NCI-H1694 (cell line): ENCODE measurements around the gene POU5F1.
"Not testable (repeated sequence)": the region's sequence is repeated elsewhere in the genome, so short reads cannot be mapped to it uniquely, and the experiment has no call there.

Experiments
- DNase-seq: peaks from one replicate; lab custom pipeline; 2025; lab: John Stamatoyannopoulos, UW

POU5F1 gene

DNA sequence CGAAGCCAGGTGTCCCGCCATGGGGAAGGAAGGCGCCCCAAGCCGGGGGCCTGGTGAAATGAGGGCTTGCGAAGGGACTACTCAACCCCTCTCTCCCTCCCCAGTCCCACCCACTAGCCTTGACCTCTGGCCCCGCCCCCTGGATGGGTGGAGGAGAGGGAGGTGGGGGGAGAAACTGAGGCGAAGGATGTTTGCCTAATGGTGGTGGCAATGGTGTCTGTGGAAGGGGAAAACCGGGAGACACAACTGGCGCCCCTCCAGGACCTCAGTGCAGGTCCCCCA lies at the start of gene POU5F1:
TSS of gene POU5F1 (minus strand) at position 83 of the 282 bp plus-strand sequence. CDS start at position 21, 62 bp downstream.
- no peak for DNase-seq

DNA sequence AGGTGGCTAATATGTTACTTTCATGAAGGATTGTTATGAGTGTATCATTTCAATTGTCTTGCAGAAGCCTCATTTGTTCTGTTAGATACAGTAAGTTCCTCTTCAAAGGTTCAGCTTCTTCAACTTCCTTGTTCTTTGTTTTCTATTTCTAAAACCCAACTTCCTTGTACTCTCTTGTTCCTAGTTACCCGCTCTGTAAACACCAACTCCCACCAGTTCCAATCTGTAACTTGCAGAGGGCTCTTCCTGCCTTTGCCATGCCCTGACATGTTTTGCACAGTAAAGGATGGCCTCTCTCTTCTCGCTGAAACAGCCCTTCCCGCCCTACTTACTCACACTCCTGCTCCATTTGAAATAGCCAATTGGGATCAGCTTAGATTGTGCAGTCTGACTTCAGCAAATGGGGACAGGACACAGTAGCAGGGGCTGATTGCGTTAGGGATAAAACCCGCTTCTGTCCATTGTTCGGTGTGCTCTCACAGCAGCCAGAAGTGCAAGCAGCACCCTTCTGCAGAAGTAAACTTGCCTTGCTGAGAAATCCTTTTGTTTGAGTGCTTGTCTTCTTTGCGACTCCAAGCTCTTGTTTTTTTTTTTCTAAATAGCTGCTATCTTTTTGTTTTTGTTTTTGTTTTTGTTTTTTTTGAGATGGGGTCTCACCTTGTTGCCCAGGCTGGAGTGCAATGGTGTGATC lies 45.9 kb upstream of the POU5F1 start:
- DNase-seq, result no peak

DNA sequence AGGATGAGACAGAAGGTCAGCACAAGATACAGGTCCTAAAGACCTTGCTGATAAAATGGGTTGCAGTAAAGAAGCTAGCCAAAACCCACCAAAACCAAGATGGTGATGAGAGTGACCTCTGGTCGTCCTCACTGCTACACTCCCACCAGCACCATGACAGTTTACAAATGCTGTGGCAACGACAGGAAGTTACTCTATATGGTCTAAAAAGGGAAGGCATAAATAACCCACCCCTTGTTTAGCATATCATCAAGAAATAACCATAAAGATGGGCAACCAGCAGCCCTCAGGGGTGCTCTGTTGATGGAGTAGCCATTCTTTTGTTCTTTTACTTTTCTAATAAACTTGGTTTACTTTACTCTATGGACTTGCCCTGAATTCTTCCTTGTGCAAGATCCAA lies 44.7 kb upstream of the POU5F1 start:
- not testable (repeated sequence) for DNase-seq

GRCh38 chr6:31214516-31214915 lies 44.0 kb upstream of the POU5F1 start:
- no peak for DNase-seq

DNA sequence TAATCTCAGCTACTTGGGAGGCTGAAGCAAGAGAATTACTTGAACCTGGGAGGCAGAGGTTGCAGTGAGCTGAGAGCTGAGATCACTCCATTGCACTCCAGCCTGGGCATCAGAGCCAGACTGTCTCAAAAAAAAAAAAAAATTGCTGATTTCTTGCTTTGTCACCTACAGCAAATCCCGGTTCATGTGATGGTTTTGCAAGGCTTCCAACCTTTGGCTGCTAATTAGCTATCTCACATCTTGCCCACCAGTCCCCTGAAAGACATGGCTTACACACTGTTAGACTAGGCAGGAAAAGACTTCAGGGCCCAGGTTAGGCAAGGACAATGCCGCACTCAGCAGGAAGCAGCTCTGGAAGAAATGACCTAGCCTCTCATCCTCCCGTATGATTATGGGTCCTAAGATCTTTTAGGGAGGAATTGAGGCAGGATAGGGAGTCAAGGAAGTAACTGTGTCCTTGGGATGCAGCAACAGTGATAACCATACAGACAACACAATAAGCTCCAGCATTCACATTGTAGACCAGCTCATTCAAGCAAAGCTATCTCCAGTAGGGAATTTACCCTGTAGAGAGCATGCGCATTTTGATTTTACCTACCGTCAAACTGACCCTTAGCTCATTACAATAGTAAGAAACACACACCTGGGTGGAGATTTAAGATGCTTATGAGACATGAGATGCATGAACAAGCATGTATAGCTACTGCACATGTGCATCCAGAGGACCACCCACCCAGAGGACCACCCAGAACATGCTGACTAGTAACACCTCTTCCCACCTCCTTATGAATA lies 40.5 kb upstream of the POU5F1 start:
- DNase-seq, result no peak

DNA sequence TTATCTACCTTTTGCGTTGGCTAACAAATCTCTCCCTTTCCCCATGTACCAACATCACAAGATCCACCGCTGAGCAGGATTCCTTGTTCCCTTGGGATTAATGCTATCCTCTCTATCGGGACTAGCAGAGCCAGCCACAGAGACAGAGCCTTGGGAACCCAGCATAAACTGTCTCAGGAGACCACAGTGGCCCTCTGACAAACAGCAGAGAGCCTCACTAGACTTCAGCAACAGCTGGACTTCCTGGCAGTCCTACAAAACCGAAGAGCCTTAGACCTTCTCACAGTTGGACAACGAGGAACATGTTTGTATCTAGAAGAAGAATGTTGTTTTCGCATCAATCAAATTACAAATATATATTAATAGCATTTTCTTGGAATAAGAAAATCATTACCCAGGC lies 39.6 kb upstream of the POU5F1 start:
- DNase-seq, result no peak

GRCh38 chr6:31209137-31209536 lies 38.7 kb upstream of the POU5F1 start:
- no peak for DNase-seq

DNA sequence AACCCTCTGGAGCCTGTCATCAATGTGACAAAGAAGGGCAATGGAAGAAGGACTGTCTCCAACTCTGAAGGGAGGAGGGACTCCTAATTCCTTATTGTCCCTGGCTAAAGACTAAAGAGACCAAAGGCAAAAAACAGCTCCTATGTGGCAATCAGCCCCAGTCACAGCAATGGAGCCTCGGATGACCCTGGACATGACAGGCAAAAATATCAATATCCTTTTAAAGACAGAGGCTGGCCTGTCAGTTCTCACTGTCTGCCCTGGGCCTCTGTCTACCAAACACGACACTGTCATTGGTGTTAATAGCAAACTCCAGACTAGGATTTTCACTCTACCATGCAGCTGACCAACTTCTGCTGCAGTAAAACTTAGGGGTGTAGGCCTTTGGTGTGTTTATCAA lies 38.0 kb upstream of the POU5F1 start:
- no peak for DNase-seq

GRCh38 chr6:31205638-31206037 lies 35.2 kb upstream of the POU5F1 start:
- DNase-seq, result no peak

- DNase-seq, result no peak
These were observed 34.3 kb upstream of the POU5F1 start for GRCh38 chr6:31204751-31205145.

DNA sequence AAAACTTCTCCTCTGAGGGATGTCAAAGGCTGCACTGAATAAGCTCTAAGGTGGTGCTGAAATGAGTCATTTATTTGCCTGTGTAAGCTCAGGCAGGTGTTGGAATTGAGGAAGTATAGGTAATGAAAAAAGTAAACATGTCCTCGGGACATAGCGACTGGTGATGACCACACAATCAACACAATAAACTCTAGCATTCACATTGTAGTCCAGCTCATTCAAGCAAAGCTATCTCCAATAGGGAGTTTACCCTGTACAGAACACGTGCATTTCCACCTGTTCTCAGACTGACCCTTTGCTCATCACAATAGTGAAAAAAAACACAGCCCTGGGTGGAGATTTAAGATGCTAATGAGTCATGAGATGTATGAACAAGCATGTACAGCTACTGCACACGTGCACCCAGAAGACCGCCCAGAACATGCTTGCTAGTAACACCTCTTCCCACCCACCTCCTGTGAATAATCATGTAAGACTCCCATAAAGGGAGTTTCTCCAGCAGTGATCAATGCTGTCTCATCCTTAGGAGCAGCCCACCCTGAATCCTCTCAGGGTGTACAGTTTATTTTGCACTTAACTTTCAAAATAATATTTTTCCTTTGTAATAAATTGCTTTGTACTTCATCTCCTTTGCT lies 33.0 kb upstream of the POU5F1 start:
- no peak for DNase-seq

- no peak for DNase-seq
These were observed 32.0 kb upstream of the POU5F1 start for GRCh38 chr6:31202259-31203166.

DNA sequence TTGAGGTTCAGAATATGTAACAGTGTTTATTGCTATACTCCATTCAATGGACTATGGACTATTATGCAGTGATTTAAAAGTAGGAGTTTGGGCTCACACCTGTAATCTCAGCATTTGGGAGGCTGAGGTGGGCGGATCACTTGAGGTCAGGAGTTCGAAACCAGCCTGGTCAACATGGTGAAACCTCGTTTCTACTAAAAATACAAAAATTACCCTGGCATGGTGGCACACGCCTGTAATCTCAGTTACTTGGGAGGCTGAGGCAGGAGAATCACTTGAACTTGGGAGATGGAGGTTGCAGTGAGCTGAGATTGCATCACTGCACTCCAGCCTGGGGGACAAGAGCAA lies 28.6 kb upstream of the POU5F1 start:
- DNase-seq, result not testable (repeated sequence)

GRCh38 chr6:31197559-31198305 lies 27.2 kb upstream of the POU5F1 start:
- peak; percentile 62 for DNase-seq

- not testable (repeated sequence) for DNase-seq
These were observed 26.0 kb upstream of the POU5F1 start for GRCh38 chr6:31196251-31197022.

DNA sequence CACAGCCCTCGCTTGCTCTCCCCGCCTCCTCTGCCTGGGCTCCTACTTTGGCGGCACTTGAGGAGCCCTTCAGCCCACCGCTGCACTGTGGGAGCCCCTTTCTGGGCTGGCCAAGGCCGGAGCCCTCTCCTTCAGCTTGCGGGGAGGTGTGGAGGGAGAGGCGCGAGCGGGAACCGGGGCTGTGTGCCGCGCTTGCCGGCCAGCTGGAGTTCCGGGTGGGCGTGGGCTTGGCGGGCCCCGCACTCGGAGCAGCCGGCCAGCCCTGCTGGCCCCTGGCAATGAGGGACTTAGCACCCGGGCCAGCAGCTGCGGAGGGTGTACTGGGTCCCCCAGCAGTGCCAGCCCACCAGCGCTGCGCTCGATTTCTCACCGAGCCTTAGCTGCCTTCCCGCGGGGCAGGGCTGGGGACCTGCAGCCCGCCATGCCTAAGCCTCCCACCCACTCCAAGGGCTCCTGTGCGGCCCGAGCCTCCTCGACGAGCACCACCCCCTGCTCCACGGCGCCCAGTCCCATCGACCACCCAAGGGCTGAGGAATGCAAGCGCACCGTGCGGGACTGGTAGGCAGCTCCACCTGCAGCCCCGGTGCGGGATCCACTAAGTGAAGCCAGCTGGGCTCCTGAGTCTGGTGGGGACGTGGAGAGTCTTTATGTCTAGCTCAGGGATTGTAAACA lies 25.0 kb upstream of the POU5F1 start:
- DNase-seq, result not testable (repeated sequence)

- no peak for DNase-seq
These were observed 23.8 kb upstream of the POU5F1 start for GRCh38 chr6:31194061-31194834.

DNA sequence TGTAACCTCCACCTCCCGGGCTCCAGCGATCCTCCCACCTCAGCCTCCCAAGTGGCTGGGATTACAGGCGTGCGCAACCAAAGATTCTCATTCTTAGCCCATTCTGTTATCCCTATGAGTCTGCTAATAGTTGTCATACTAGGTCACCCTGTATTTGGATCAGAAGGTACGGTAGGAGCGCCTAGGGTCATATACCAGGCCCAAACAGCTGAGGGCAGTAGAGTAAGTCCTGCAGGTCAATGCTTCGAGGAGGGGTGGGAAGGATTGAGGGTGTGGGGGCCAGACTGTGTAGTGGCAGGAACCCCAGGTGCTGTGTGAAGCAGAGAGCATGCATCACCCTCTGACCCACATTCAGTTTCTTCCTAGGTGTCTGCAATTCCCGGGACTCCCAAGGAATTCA lies 22.7 kb upstream of the POU5F1 start:
- no peak for DNase-seq

GRCh38 chr6:31192431-31193105 lies 22.1 kb upstream of the POU5F1 start:
- peak; percentile 12 for DNase-seq
